Cardiac muscle cell (in vitro differentiated cells and primary cell): ENCODE measurements around the gene ADAMTS6. TPM values are rescaled to one million over a fixed set of nuclear protein-coding genes. Genes with fewer than 3 reads are reported as not detected.
A peak's percentile ranks its signal among the peaks of the same experiment; 100 is the strongest.

Experiments used
- DNase-seq, 2 donors: peaks; one replicate each; pipeline versions ENCODE4 v3.0.0 to v3.0.0-alpha.2; 2010 to 2017; ENCODE audit warnings: low read depth in 1 of 2, low spot score in 1 of 2
- H3K27ac ChIP-seq: fragments of 200-600 bp; sonication (generic); 2 replicates; pipeline ENCODE4 v1.5.1; 2016
- H3K27me3 ChIP-seq: fragments of 200-600 bp; sonication (generic); 2 replicates; pipeline ENCODE4 v1.6.0; 2016; ENCODE audit warnings: control low read depth
- H3K36me3 ChIP-seq: fragments of 200-600 bp; sonication (generic); 2 replicates; pipeline ENCODE4 v1.5.1; 2016; ENCODE audit warnings: control low read depth
- H3K4me1 ChIP-seq: fragments of 200-600 bp; sonication (generic); 2 replicates; pipeline ENCODE4 v1.8.1; 2017; ENCODE audit warnings: low read depth, mild to moderate bottlenecking, mixed run types
- H3K4me3 ChIP-seq: fragments of 200-600 bp; sonication (generic); 2 replicates; pipeline ENCODE4 v1.5.1; 2016; ENCODE audit warnings: mild to moderate bottlenecking
- H3K9me3 ChIP-seq: fragments of 200-600 bp; sonication (generic); 2 replicates; pipeline ENCODE4 v1.5.1; 2017; ENCODE audit warnings: low read depth, mild to moderate bottlenecking, control low read depth
- polyA plus RNA-seq: library from polyadenylated mRNA; unstranded; fragments of >200 nt; fragmentation: Nextera tagmentation; extraction: Ambion mirVana; gene quantifications from 2 replicates; pipeline ENCODE4 v1.2.1, GENCODE V29; 2016
- total RNA-seq: library from RNA; depleted of rRNA; stranded (reverse); fragments of >200 nt; gene quantifications from 2 replicates; pipeline ENCODE4 v1.2.3, GENCODE V29; 2016
- TF ChIP-seq, protein P1 (sequence below): IDR thresholded peaks from 2 replicates; pipeline ENCODE4 v1.5.1; 2012; ENCODE audit warnings: low read depth, mild to moderate bottlenecking, low read length

Gene ADAMTS6
- total and polyA plus RNA-seq, 2 experiments from 2014 or later = 3.3 to 21.2 TPM

DNA sequence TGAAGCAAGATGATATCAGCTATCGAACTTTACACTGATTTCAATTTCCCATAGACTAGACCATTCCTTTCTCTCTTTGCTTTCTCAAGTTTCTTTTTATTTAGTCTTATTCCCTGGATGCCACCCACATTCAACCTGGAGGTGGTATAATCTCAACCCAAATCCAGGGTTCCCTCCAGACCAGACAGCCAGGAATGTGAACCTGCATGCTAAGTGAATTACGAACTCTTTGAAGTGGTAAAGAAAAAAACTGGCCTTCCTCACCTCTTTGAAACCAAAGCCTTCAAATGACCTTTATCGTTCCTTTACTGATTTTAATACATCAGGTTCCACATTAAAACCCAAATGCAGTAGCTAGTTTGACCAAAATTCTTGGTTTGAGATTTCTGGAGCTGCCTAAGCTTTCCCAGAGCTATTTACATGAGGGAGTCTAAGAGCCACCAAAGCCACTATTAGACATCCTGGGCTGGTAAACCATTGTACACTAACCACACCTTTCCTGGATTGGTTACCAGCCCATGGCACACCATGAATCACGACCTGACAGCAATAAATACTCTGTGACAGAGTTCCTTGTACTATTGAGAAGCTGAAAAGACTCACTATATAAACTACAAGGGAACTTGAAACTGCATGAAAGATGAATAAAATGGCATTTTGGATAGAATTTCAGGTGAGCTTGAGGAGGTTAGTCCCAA lies 323.7 kb downstream of the ADAMTS6 start:
- H3K4me1 ChIP-seq = no peaks in the 10 kb centered on the region
- H3K9me3 ChIP-seq = no peaks in the 10 kb centered on the region
- TF ChIP-seq, protein P1, sequence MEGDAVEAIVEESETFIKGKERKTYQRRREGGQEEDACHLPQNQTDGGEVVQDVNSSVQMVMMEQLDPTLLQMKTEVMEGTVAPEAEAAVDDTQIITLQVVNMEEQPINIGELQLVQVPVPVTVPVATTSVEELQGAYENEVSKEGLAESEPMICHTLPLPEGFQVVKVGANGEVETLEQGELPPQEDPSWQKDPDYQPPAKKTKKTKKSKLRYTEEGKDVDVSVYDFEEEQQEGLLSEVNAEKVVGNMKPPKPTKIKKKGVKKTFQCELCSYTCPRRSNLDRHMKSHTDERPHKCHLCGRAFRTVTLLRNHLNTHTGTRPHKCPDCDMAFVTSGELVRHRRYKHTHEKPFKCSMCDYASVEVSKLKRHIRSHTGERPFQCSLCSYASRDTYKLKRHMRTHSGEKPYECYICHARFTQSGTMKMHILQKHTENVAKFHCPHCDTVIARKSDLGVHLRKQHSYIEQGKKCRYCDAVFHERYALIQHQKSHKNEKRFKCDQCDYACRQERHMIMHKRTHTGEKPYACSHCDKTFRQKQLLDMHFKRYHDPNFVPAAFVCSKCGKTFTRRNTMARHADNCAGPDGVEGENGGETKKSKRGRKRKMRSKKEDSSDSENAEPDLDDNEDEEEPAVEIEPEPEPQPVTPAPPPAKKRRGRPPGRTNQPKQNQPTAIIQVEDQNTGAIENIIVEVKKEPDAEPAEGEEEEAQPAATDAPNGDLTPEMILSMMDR = no peak
- no peak overlapping the region for H3K27ac ChIP-seq
- no peaks in the 10 kb centered on the region for H3K36me3 ChIP-seq
- H3K27me3 ChIP-seq = no peaks in the 10 kb centered on the region
- no peak for DNase-seq
- H3K4me3 ChIP-seq = no peak overlapping the region

DNA sequence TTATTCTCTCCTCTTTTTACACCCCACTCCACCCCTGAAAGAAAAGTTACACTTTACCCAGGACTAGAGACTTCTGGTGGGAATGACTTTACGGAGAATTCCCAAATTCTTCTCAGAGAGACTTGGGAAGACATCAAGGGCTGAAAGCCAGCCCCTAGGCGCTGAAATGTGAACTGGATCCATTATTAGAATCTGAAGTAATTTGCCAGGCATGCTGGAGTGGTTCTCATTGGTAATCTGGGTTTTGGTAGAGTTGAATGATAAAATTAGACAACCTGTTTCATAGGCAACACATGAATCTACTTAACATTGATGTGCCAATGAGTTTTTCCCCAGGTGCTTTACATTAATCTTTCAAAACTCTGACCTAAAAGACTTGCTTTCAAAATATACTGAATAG lies 324.8 kb downstream of the ADAMTS6 start:
- no peaks in the 10 kb centered on the region for H3K27me3 ChIP-seq
- no peaks in the 10 kb centered on the region for H3K4me1 ChIP-seq
- H3K4me3 ChIP-seq = no peak overlapping the region
- no peak for DNase-seq
- TF ChIP-seq, protein P1 = no peak
- no peaks in the 10 kb centered on the region for H3K9me3 ChIP-seq
- no peak overlapping the region for H3K27ac ChIP-seq
- H3K36me3 ChIP-seq = no peaks in the 10 kb centered on the region

DNA sequence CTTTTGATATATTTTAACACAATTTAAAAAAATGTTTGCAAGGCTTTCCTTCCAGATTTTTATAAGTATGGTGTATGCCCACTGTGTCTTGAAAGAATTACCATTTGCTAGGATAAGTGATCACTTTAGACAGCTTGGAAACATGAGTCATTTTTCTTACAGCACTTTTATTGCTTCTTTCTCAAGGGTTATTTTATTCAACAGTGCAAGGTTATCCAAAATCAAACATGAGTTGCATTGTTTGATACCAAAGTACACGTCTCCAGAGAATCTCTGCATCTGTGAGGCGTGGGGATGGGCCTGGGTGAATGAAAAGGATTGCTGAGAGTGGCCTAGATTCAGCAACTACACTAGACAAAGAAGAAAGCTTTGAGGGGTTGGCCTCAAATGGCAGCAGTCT lies 329.6 kb downstream of the ADAMTS6 start:
- Histone ChIP-seq H3K9me3 (no peaks in the 10 kb centered on the region), H3K4me3 (no peak overlapping the region), H3K36me3 (peaks cover 6% of the 10 kb centered on the region), H3K27me3 (no peaks in the 10 kb centered on the region), H3K27ac (no peak overlapping the region), H3K4me1 (peaks cover 5% of the 10 kb centered on the region)
- no peak for DNase-seq
- TF ChIP-seq, protein P1 = no peak

- peak in 1 of 2 donors; percentile 49 for DNase-seq
- Histone ChIP-seq H3K36me3 (peaks cover 6% of the 10 kb centered on the region), H3K4me3 (no peak overlapping the region), H3K27me3 (no peaks in the 10 kb centered on the region), H3K27ac (no peak overlapping the region), H3K4me1 (peaks cover 5% of the 10 kb centered on the region), H3K9me3 (no peaks in the 10 kb centered on the region)
- TF ChIP-seq, protein P1 = no peak
Observed at GRCh38 chr5:65151614-65152013, 330.1 kb downstream of the ADAMTS6 start.

DNA sequence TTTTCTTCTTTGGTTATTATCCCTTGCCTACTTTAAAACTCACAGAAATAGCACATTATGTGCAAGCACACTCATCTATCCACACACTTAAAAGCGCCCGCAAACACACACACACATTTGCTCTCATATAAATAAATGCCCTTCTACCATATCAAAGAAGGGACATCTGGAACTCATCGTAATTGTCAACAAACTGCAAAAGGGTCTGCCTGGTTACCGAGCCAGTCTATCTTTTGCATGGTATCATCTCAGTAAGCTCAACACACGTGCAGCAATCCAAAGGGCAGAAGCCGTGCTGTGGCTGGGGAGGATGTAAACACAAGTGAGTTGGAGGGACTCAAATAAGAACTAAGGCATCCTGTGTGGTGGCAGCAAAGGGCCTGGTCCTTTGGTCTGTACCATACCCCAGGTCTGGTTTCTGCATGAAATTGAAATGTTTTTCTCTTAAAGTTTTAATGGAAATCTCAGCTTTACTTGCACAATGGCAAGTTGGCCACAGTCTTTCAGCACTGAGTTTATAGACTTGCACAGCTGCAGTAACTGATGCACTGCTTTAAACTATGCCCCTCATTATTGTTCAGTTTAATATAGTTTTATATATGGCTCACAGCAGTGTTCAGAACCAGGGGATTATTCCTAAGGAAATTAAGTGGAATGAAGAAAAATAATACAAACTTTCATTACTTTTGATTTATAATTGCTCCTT lies 331.0 kb downstream of the ADAMTS6 start:
- peak in 1 of 2 donors; percentile 19 for DNase-seq
- Histone ChIP-seq H3K9me3 (no peaks in the 10 kb centered on the region), H3K27me3 (no peaks in the 10 kb centered on the region), H3K4me3 (no peak overlapping the region), H3K36me3 (peaks cover 6% of the 10 kb centered on the region), H3K27ac (no peak overlapping the region), H3K4me1 (peaks cover 5% of the 10 kb centered on the region)
- TF ChIP-seq, protein P1 = no peak
